Tibial nerve (tissue), 4 donors: ENCODE data around the gene SSX2B. TPM values are rescaled to one million over a fixed set of nuclear protein-coding genes. Genes with fewer than 3 reads are reported as not detected.
"Not testable (repeated sequence)": the region's sequence is repeated elsewhere in the genome, so short reads cannot be mapped to it uniquely, and the experiment has no call there.

ENCODE experiments used
- DNase-seq, 2 donors: peaks; one replicate each; pipeline ENCODE4 v3.0.0-alpha.2; 2019; ENCODE audit warnings: low spot score in 2 of 2
- H3K27ac ChIP-seq, 4 donors: fragments of 200-600 bp; sonication (generic) in 3 of 4; one replicate each; pipeline ENCODE4 v1.5.1; 2017 to 2019; ENCODE audit warnings: mild to moderate bottlenecking in 1 of 4
- H3K27me3 ChIP-seq, 2 donors: fragments of 200-600 bp; sonication (generic) in 1 of 2; one replicate each; pipeline versions ENCODE4 v1.5.1 to v1.6.0; 2017 to 2019
- H3K36me3 ChIP-seq, 3 donors: fragments of 200-600 bp; sonication (generic); one replicate each; pipeline ENCODE4 v1.5.1; 2018 to 2019
- H3K4me1 ChIP-seq, 4 donors: fragments of 200-600 bp; sonication (generic) in 3 of 4; one replicate each; pipeline ENCODE4 v1.5.1; 2017 to 2019
- H3K4me3 ChIP-seq, 4 donors: fragments of 200-600 bp; sonication (generic) in 3 of 4; one replicate each; pipeline ENCODE4 v1.5.1; 2017 to 2019; ENCODE audit warnings: mild to moderate bottlenecking in 1 of 4, moderate library complexity in 1 of 4
- H3K9me3 ChIP-seq, 4 donors: fragments of 200-600 bp; sonication (generic) in 3 of 4; one replicate each; pipeline ENCODE4 v1.5.1; 2017 to 2019
- WGBS, 2 donors: methylation state at CpG; one replicate each; pipeline ENCODE4 v1.1.5; 2018; 5-methylcytosine and 5-hydroxymethylcytosine counted together
- small RNA-seq: library from RNA; depleted of rRNA; stranded (forward); fragments of <200 nt; gene quantifications from one replicate; pipeline ENCODE3, GENCODE V24; 2016
- total RNA-seq, 4 donors: library from RNA; depleted of rRNA; stranded (reverse); fragments of >200 nt; gene quantifications; one replicate each; pipeline ENCODE4 v1.1.0, GENCODE V29; 2016

The SSX2B gene
- not detected for total RNA-seq

- not testable (repeated sequence) for DNase-seq, H3K27me3 ChIP-seq, H3K4me1 ChIP-seq, H3K36me3 ChIP-seq, H3K27ac ChIP-seq, H3K9me3 ChIP-seq, H3K4me3 ChIP-seq
- no CpG with 5 or more reads among the region's 13 CpGs for WGBS, 2 donors
Observed at GRCh38 chrX:52750952-52751351, at the start of gene SSX2B. SSX2B (plus strand) TSS chrX:52751252; CDS start chrX:52752681, 1,429 bp downstream.

GRCh38 chrX:52707078-52707477, 44.0 kb upstream of the SSX2B start, which contains the start of gene SSX2:
SSX2 (minus strand) TSS chrX:52707178; CDS start chrX:52705749, 1,429 bp downstream.
- not testable (repeated sequence) for H3K27ac ChIP-seq, H3K9me3 ChIP-seq, H3K27me3 ChIP-seq, DNase-seq, H3K4me3 ChIP-seq, H3K36me3 ChIP-seq, H3K4me1 ChIP-seq
- WGBS, 2 donors: no CpG with 5 or more reads among the region's 13 CpGs

- H3K4me3 ChIP-seq, H3K36me3 ChIP-seq, DNase-seq, H3K27ac ChIP-seq, H3K4me1 ChIP-seq, H3K9me3 ChIP-seq, H3K27me3 ChIP-seq: not testable (repeated sequence)
- WGBS, 2 donors: 73 to 77% methylated on average over 4 to 5 of the region's 5 CpGs
Observed at GRCh38 chrX:52765983-52766382, 14.9 kb downstream of the SSX2B start.

- DNase-seq, H3K4me1 ChIP-seq, H3K27me3 ChIP-seq, H3K4me3 ChIP-seq, H3K27ac ChIP-seq, H3K36me3 ChIP-seq, H3K9me3 ChIP-seq: not testable (repeated sequence)
- 78 to 82% methylated on average over 7 to 10 of the region's 11 CpGs for WGBS, 2 donors
Observed at GRCh38 chrX:52773504-52773903, 22.5 kb downstream of the SSX2B start.

- not testable (repeated sequence) for DNase-seq, H3K9me3 ChIP-seq, H3K36me3 ChIP-seq, H3K4me3 ChIP-seq, H3K27ac ChIP-seq, H3K4me1 ChIP-seq
- 82 to 96% methylated on average over 2 of the region's 2 CpGs for WGBS, 2 donors
- H3K27me3 ChIP-seq: peaks cover 0 to 26% of the 10 kb centered on the region in 2 donors
Observed at GRCh38 chrX:52797327-52797726, 46.3 kb downstream of the SSX2B start, which contains the start of gene SPANXN5. SPANXN5 (minus strand) TSS chrX:52797427; CDS start chrX:52797348, 79 bp downstream.

- H3K4me3 ChIP-seq, DNase-seq, H3K36me3 ChIP-seq, H3K27ac ChIP-seq, H3K4me1 ChIP-seq, H3K9me3 ChIP-seq: not testable (repeated sequence)
- 45 to 88% methylated on average over 2 of the region's 2 CpGs for WGBS, 2 donors
- H3K27me3 ChIP-seq: peaks cover 0 to 13% of the 10 kb centered on the region in 2 donors
Observed at GRCh38 chrX:52804876-52805275, 53.8 kb downstream of the SSX2B start.

Small RNAs within 50 kb of the gene (small RNA-seq; reads per million reads assigned to genes)
- not detected for gene AC244505.3
- not detected for gene AC244505.5
- not detected for gene AC244505.6
- gene AC244505.7: not detected

Other genes with a start within 250 kb of the SSX2B start
- not detected for gene XAGE1B, start 234.2 kb upstream of the SSX2B start, total RNA-seq
- gene SSX7, start 96.4 kb upstream of the SSX2B start, total RNA-seq: not detected
- gene SSX2, start 44.1 kb upstream of the SSX2B start, total RNA-seq: not detected
- gene SPANXN5, start 46.2 kb downstream of the SSX2B start, total RNA-seq: not detected
- not detected for gene XAGE5, start 60.0 kb downstream of the SSX2B start, total RNA-seq
- gene XAGE3, start 116.8 kb downstream of the SSX2B start, total RNA-seq: not detected
- gene FAM156B, start 146.1 kb downstream of the SSX2B start, total RNA-seq: 10 to 100 TPM; 50.7 to 80.8 (median 61.2) TPM
- 10 to 100 TPM; 14.9 to 89.4 (median 32.9) TPM for gene FAM156A, start 207.3 kb downstream of the SSX2B start, total RNA-seq